ENCODE results near the gene NRP2.

The NRP2 gene

GRCh38 chr2:205734436-205735037 lies 52.2 kb downstream of the NRP2 start:
- no peak for DNase-seq

GRCh38 chr2:205738117-205738968 lies 56.0 kb downstream of the NRP2 start:
- no peak for DNase-seq

- DNase-seq, result no peak
Measured at GRCh38 chr2:205739620-205740019, 57.3 kb downstream of the NRP2 start.

- no peak for DNase-seq
Measured at GRCh38 chr2:205740381-205740780, 58.1 kb downstream of the NRP2 start.

- DNase-seq, result no peak
Measured at GRCh38 chr2:205741256-205741978, 59.1 kb downstream of the NRP2 start.

- DNase-seq, result no peak
Measured at GRCh38 chr2:205743137-205743536, 60.8 kb downstream of the NRP2 start.

- DNase-seq, result no peak
Measured at GRCh38 chr2:205744074-205744591, 61.8 kb downstream of the NRP2 start.

GRCh38 chr2:205745661-205746419 lies 63.5 kb downstream of the NRP2 start:
- DNase-seq, result no peak

- no peak for DNase-seq
Measured at GRCh38 chr2:205746420-205746785, 64.1 kb downstream of the NRP2 start.

GRCh38 chr2:205747829-205748386 lies 65.6 kb downstream of the NRP2 start:
- DNase-seq, result no peak

GRCh38 chr2:205748639-205749038 lies 66.3 kb downstream of the NRP2 start:
- no peak for DNase-seq

- DNase-seq, result no peak
Measured at GRCh38 chr2:205749078-205749477, 66.8 kb downstream of the NRP2 start.

GRCh38 chr2:205750797-205751196 lies 68.5 kb downstream of the NRP2 start:
- no peak for DNase-seq

- DNase-seq, result no peak
Measured at GRCh38 chr2:205751569-205752031, 69.3 kb downstream of the NRP2 start.

- no peak for DNase-seq
Measured at GRCh38 chr2:205752296-205752820, 70.1 kb downstream of the NRP2 start.

GRCh38 chr2:205752924-205753323 lies 70.6 kb downstream of the NRP2 start:
- no peak for DNase-seq

- no peak for DNase-seq
Measured at GRCh38 chr2:205754285-205754923, 72.1 kb downstream of the NRP2 start.

GRCh38 chr2:205754924-205755321 lies 72.6 kb downstream of the NRP2 start:
- DNase-seq, result no peak

GRCh38 chr2:205755923-205756322 lies 73.6 kb downstream of the NRP2 start:
- no peak for DNase-seq

GRCh38 chr2:205757271-205757670 lies 75.0 kb downstream of the NRP2 start:
- DNase-seq, result no peak

- no peak for DNase-seq
Measured at GRCh38 chr2:205758051-205758450, 75.8 kb downstream of the NRP2 start.

GRCh38 chr2:205758500-205758899 lies 76.2 kb downstream of the NRP2 start:
- no peak for DNase-seq
